Activated T-helper 1 cell treated with Interleukin-2 at 50 U/mL for 16 hours (primary cell): Measurements from ENCODE around the gene GPR151.
"Not testable (repeated sequence)": the region's sequence is repeated elsewhere in the genome, so short reads cannot be mapped to it uniquely, and the experiment has no call there.

Source experiments
- DNase-seq: peaks from one replicate; pipeline ENCODE4 v3.0.0-alpha.2; 2020; ENCODE audit warnings: low read depth

GPR151 gene

GRCh38 chr5:146516151-146516475 is at the start of gene GPR151:
Gene GPR151, minus strand, starts transcription at chr5:146516190. Its CDS starts 77 bp downstream, at chr5:146516113.
- DNase-seq: no peak

GRCh38 chr5:146564007-146564762 is 48.2 kb upstream of the GPR151 start:
- no peak for DNase-seq

- DNase-seq: no peak
Measured at GRCh38 chr5:146562461-146562860, 46.5 kb upstream of the GPR151 start.

- DNase-seq: no peak
Measured at GRCh38 chr5:146561711-146562110, 45.7 kb upstream of the GPR151 start.

- no peak for DNase-seq
Measured at GRCh38 chr5:146560205-146560812, 44.3 kb upstream of the GPR151 start.

GRCh38 chr5:146556884-146557283 is 40.9 kb upstream of the GPR151 start:
- not testable (repeated sequence) for DNase-seq

GRCh38 chr5:146553446-146553845 is 37.5 kb upstream of the GPR151 start:
- no peak for DNase-seq

- DNase-seq: no peak
Measured at GRCh38 chr5:146549615-146550014, 33.6 kb upstream of the GPR151 start.

GRCh38 chr5:146548781-146549449 is 32.9 kb upstream of the GPR151 start:
- DNase-seq: no peak

GRCh38 chr5:146544232-146544631 is 28.2 kb upstream of the GPR151 start:
- DNase-seq: no peak

GRCh38 chr5:146541958-146542849 is 26.2 kb upstream of the GPR151 start:
- DNase-seq: peak; percentile 45

- DNase-seq: no peak
Measured at GRCh38 chr5:146540414-146540813, 24.4 kb upstream of the GPR151 start.

- no peak for DNase-seq
Measured at GRCh38 chr5:146539973-146540372, 24.0 kb upstream of the GPR151 start.

GRCh38 chr5:146538432-146538831 is 22.4 kb upstream of the GPR151 start:
- no peak for DNase-seq

- DNase-seq: no peak
Measured at GRCh38 chr5:146533882-146534281, 17.9 kb upstream of the GPR151 start.

GRCh38 chr5:146533260-146533857 is 17.4 kb upstream of the GPR151 start:
- peak; percentile 46 for DNase-seq

GRCh38 chr5:146529984-146530383 is 14.0 kb upstream of the GPR151 start:
- DNase-seq: no peak

GRCh38 chr5:146528236-146528635 is 12.2 kb upstream of the GPR151 start:
- DNase-seq: no peak

GRCh38 chr5:146527785-146528184 is 11.8 kb upstream of the GPR151 start:
- DNase-seq: no peak

GRCh38 chr5:146523698-146524097 is 7.7 kb upstream of the GPR151 start:
- no peak for DNase-seq

- DNase-seq: no peak
Measured at GRCh38 chr5:146521403-146522106, 5.6 kb upstream of the GPR151 start.
